Measurements from ENCODE around the gene ATP8A2.

- TF ChIP-seq, protein P1, sequence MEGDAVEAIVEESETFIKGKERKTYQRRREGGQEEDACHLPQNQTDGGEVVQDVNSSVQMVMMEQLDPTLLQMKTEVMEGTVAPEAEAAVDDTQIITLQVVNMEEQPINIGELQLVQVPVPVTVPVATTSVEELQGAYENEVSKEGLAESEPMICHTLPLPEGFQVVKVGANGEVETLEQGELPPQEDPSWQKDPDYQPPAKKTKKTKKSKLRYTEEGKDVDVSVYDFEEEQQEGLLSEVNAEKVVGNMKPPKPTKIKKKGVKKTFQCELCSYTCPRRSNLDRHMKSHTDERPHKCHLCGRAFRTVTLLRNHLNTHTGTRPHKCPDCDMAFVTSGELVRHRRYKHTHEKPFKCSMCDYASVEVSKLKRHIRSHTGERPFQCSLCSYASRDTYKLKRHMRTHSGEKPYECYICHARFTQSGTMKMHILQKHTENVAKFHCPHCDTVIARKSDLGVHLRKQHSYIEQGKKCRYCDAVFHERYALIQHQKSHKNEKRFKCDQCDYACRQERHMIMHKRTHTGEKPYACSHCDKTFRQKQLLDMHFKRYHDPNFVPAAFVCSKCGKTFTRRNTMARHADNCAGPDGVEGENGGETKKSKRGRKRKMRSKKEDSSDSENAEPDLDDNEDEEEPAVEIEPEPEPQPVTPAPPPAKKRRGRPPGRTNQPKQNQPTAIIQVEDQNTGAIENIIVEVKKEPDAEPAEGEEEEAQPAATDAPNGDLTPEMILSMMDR (IDR thresholded peaks at IDR 0.05): no peak
- TF ChIP-seq POLR2A (IDR thresholded peaks at IDR 0.05): no peak
Measured at GRCh38 chr13:25335856-25336255, 35.9 kb upstream of the ATP8A2 start.
